Measurements from ENCODE around the gene CORO2B.
"Not testable (repeated sequence)": the region's sequence is repeated elsewhere in the genome, so short reads cannot be mapped to it uniquely, and the experiment has no call there.

CORO2B gene

DNA sequence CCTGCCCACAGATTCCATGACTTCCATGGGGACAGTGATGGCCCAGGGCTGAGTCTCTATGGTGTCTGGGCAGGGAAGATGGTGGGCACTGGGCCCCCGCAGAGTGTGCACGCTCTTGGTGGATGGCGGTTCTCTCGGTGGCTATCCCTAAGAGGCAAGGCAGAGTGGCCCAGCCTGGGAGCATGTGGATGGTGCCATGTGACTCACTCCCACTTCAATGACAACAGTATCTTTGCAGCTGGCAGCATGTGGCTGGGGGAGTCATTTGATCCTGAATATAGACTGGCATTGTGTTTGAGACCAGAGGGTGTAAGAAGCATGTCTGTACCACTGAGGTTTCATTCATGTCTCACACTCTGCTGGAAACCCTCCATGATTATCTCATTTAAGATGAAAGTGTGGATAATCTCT is 101.2 kb downstream of the CORO2B start:
- no peak for DNase-seq

DNA sequence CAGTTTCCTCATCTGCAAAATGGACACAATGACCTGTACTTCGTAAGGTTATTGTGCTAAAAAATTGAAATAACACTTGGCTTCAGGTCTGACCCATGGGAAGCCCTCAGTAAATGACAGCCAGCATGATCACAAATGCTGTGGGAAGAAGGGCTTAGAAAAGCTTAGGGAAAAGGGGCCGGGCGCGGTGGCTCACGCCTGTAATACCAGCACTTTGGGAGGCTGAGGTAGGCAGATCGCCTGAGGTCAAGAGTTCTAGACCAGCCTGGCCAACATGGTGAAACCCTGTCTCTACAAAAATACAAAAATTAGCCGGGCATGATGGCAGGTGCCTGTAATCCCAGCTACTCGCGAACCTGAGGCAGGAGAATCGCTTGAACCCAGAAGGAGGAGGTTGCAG is 102.0 kb downstream of the CORO2B start:
- DNase-seq: not testable (repeated sequence)

- no peak for DNase-seq
Observed at GRCh38 chr15:68681836-68682235, 103.0 kb downstream of the CORO2B start.

DNA sequence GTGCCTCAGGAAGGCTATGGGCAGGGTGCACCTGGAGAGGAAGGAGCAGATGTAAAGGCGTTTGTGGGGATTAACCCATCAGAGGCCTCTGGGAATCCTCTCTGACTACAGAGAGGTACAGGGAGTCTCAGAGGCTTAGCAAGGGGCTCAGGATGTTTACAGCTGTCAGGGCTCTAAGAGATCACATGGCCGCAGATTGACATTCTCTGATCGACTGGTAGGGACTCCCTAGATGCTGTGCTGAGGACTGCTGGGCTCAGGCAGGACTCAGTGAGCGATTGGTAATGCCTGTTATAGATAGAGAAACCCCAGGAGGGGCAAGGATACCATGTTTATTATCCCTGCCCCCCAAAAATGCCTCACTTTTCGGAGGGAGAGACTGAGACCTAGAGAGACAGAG is 103.5 kb downstream of the CORO2B start:
- DNase-seq: no peak

- no peak for DNase-seq
Observed at GRCh38 chr15:68683026-68683425, 104.2 kb downstream of the CORO2B start.

DNA sequence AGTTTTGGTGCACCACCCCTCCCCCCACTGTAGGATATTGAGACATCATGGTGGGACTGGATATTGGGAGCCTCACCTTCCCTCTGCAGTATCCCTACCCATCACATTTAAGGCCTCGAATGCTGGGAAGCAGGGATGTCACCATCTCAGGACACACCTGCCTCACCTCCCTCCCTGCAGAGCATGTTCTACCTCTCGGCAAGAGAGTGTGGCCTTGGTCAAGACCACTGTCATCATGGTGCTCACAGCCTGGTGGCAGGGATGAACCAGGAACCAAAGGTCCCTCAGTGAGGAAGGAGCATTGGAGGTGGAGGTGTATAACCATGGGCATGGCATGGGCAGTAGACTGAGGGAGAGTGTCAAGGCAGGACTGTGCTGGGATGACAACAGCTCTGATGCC is 104.8 kb downstream of the CORO2B start:
- DNase-seq: no peak

DNA sequence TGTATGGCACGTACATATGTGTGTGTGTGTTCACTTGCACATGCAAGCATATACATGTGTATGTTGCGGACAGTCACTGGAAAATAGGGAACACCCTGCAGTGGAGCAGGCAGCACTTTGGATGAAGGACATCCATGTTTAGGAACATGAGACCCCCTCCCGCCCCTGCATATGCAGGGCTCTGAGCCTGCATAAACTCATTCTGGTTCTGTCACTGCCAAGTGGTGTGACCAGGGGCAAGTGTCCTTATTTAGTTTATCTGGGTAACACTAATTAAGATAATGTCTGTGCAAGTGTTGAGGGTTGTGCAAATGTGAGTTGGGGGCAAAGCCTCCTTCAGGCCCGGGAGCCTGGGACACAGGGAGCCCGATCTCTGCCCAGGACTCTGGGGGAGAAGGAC is 105.7 kb downstream of the CORO2B start:
- no peak for DNase-seq

DNA sequence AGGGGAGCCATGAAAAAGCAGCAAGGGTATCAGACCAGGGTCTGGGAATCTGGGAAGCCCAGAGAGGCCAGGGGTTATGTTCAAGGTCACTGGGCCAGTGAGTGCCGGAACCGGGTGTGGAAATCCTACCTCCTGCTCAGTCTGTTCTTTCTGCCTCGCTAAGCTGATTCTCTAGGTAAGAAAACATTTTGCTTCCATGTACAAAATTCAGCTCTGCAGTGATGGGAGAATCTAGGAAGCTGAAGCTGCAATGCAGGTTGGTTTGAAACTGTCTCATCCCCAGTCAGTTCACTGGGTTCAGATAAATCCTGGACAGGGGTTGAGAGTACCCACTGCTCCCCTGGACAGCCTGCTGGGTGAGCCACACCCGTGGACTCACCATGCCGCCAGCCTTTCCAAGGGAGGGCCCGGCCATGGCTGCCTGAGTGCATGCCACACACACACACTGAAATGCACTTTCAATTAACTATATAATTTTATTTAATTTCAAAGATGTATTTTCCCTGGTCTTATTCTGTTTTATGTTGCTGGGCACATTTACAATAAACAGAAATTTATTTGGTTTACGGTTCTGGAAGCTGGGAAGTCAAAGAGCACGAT is 108.4 kb downstream of the CORO2B start:
- no peak for DNase-seq

DNA sequence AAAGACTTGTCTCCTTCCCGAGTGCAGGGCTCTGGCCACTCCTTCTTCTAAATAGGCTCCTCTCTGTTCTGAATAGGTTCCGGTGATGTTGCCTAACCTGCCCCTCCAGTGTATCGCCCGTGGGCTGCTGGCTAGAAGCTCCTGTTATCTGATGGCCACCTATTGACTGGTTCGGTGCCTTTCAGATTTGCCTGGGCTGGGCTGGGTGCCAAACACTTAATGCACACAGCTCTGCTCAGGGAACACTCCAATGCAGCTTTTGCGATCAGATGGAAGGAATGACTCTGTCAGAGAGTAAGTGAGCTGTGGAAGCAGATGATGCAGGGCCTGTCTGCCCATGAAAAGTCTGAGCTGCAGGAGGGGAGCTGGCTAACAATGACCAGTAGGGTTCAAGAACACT is 112.9 kb downstream of the CORO2B start:
- no peak for DNase-seq

DNA sequence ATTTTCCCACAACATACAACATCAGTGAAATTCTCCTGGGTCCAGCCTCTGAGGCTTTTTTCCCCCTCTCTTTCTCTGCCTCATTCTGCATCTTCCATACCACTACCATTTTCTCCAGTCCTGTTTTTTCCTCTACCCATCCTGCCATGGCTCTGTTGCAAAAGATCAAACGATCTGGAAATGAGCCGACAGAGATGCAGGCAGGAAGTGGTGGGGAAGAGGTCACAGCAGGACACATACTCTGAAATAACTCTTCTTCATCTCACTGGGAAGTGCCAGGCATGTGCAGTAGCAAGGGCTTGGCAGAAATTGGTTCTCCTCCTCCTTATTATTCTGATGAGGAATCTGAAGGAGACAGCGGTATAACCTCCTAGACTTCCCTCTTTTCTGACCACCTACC is 114.3 kb downstream of the CORO2B start:
- no peak for DNase-seq

- no peak for DNase-seq
Observed at GRCh38 chr15:68694111-68694510, 115.3 kb downstream of the CORO2B start.

DNA sequence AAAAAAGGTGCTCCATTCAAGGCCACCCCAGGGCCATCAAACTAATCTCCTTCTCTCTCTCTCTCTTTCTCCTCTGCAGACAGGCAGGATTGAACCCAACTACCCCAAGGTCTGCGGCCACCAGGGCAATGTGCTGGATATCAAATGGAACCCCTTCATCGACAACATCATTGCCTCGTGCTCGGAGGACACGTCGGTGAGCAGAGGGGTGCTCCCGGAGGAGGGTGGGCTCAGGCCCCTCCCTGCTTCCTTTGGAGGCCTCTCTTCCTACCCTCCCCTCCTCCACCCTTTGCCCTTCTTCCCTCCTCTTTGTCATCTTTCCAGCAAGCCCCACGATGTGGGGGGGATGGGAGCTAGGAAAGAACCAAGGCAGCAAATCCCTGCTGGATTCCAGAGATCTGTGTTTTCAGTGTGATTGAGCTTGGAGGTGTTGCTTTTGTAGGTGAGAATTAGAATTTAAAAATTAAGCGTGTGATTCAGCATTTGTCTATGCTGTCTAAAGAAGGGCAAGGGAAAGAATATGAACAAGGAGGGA is 116.3 kb downstream of the CORO2B start:
- no peak for DNase-seq

- no peak for DNase-seq
Observed at GRCh38 chr15:68696414-68697363, 117.9 kb downstream of the CORO2B start.

DNA sequence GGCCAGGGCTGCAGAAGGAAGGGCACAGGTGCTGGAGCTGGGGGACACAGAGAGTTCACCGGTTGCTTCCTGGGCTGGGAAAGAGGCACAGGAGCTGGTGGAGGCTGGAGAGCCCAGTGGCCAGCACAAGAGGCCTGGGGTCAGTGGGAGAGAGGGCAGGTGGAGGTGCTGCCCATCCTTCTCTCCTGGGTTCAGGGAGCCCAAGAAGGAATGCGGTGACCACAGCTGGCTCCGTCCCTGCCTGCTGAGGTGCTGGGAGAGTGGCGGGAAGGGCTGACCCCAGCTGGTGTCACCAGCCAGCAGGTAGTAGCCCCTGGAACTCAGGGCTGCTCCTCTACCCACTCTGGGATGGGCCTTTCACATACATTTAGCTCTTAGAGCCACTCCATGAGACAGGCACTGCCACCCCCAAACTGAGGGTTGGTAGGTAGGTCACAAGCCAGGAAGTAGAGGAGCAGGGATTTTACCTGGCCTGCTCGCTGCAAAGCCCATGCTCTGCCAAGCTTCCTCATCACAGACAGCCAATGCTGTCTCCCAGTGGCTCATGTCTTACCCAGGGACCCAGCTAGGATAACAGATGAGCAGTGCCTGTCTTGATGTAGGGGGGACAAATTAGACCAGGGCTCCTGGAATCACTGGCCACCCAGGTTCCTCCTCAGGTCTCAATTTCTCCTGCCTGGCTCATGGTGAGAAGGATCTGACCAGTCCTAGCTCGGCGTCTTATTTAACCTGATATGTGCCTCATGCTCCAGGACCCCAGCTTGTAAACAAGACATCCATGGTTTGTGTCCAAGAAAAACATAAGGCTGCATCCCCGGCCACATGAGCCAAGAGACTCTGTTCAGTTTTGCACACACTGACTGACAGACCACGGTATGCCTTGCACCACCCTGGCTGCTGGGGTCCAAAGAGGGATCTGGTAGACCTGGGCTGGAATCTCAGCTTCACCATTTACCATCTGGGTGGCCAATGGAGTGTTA is 119.2 kb downstream of the CORO2B start:
- no peak for DNase-seq

- DNase-seq: no peak
Observed at GRCh38 chr15:68698708-68699107, 119.9 kb downstream of the CORO2B start.

DNA sequence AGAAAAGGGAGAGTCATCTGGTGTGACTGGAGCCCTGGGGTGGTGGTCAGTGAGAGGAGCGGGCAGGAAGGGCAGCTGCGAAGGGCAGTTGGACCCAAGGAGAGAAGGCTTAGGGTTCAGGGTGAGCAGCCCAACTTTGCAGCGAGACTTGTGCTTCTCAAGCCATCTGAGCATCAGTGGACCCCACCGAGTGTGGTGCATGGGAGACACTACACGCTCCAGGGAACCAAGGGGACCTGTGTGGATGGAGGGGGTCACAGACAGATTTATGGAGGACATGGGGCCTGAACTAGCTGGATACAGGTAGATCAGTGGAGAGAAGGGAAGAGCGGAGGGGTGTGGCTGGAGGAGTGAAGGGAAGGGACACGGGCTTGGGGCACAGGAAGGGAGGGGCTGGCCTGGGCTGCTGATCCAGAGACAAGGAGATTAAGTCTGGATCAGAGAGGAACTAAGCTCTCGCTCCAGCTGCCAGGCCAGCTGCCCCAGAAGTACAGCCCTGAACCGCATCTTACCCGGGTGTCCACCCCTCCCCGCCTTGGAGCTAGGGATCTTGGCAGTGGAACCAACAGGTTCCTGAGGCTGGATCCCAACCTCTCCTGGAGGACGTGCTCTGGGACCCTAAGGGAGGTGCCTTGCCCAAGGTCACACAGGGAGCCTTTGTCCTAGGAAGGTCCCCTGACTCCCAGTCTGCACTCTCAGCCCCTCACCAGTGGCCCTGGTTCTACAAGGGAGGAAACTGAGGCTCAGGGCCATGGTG is 120.5 kb downstream of the CORO2B start:
- DNase-seq: no peak

DNA sequence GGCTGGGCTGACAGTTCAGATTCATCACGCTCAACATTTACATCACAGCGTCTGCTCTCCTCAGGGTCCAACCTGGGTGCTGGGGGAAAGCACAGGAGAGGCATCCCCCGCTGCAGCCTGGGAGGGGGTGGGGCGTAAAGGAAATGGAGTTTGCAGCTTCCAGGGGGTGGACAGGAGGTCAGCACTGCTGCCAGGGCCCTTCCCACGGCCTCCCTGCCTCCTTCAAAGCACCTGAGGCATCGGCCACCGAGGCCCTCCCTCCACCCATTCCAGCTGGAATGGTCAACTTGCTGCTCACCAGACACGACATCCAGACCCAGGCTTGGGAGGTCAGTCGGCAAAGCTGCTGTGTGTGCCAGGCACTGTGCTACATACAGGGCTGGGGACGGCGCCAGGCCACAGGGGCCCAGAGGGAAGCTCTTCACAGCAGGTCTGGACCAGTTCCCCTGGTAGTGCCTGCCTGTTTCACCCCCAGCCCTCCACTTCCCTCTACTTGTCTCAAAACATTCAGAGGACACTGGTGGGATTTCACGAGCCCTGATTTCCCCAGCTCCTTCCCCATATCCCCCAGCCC is 121.2 kb downstream of the CORO2B start:
- DNase-seq: no peak

DNA sequence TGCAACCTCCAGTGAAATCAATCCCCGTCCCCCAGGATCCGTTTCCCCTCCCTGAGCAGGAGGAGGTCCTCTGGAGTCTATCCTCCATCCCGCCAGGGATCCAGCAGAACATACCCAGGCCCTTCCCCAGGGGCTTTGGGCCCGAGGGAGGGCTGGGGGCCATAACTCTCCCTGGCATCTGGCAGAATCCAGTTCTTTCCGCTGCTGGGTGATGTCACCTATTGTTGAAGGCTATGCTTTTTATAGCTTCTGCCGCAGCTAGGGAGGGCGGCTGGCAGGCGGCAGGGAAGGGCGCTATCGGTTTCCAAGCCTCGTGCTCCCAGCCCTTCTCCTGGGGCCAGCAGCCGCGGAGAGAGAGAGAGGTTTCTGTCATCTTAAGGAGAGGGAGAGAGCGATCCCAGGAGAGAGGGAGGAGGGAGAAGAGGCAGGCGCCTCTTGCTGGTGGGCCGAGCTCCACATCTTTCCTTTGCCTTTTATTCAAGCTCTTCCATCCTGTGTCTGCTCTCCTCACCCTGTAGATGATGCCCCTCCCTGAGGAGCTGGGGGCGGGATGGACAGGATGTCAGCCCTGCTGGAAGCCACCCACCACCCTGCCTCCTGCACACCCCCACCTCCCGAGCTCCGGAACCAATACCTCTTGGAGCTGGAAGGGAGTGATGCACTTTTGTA is 121.8 kb downstream of the CORO2B start:
- no peak for DNase-seq

GRCh38 chr15:68701886-68702285 is 123.1 kb downstream of the CORO2B start:
- DNase-seq: no peak

- no peak for DNase-seq
Observed at GRCh38 chr15:68704496-68705021, 125.8 kb downstream of the CORO2B start.

DNA sequence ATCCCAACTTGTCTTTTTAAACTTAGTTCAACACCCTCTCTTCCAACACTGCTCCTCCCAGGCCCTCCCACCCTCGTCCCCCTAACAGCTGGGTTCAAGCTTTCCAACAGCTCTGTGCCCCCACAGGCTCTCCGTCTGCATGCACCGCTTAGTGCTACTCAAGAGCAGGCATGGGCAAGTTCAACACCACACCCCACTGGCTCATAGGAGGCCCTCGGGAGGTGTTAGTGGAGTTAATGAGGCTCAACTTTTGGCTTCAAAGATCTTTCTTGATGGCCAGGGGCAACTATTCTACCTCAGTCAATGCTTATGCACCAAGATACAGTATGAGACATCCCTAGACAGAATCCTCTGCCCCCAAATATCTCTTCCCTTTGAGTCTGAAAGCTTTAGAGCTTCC is 127.5 kb downstream of the CORO2B start:
- no peak for DNase-seq

Data from NCI-H1048 (cell line).